Esophagus muscularis mucosa (tissue), 4 donors: ENCODE data around the gene NR1H2.

Experiments used
- CTCF ChIP-seq, 3 experiments: fragments of 200-600 bp in 2 of 3; fragments of 450-650 bp in 1 of 3; sonication (generic) in 2 of 3; IDR thresholded peaks; one replicate each; pipeline ENCODE4 v1.5.1; 2017 to 2019; ENCODE audit warnings: antibody characterized with exemption in 3 of 3, mild to moderate bottlenecking in 2 of 3, moderate library complexity in 1 of 3
- EP300 ChIP-seq: sonication (generic); formaldehyde crosslinking; IDR thresholded peaks from one replicate; pipeline ENCODE4 v1.6.1; 2017; ENCODE audit warnings: antibody characterized with exemption
- POLR2AphosphoS5 ChIP-seq, 2 donors: sonication (generic); formaldehyde crosslinking; IDR thresholded peaks; one replicate each; pipeline ENCODE4 v1.6.1; 2017; ENCODE audit warnings: antibody characterized with exemption in 2 of 2

DNA sequence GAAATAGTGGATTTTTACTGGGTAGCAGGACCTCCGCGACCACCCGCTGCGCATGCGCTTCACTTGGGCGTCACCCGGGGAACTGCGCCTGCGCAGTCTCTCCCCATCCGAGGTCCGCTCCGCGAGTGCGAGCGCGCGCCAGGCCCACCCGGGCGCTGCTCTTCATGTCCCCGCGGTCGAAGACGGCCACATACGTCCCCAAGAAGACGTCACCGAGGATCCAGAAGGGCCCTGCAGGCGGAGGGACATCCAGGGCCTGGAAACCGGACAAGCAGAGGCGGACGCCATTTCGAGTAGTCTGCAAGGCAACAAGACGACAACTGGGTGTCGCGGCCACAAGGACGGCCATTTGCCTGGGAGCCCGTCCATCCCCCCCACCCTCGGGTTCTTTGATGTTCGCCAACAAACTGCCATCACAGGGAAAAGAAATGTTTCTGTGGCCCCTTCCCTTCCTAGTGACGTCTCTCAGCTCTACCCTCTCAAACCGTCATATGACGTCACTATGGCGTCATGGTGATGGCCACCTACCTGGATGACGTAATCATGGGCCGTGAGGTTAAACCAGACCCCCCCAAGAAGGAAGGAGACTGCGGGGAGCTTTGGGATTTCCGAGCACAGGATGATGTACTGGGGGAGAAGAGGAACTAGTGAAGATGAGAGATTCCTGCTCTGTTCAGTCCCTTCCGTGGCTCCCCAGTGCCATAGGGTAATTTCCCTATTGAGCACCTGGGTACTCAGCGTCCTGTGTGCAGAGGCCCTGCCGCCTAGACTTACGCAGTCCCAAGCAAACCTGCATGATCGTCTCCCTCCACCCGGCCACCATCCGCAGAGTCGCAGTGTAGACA lies 17.6 kb upstream of the NR1H2 start:
- no peak for TF ChIP-seq CTCF (IDR thresholded peaks at IDR 0.05)
- peak; percentile 68 to 82 for TF ChIP-seq POLR2AphosphoS5 (IDR thresholded peaks at IDR 0.05)
- TF ChIP-seq EP300: no peak
